NCI-H524 (cell line): Measurements from ENCODE around the gene ING2.
A peak's percentile ranks its signal among the peaks of the same experiment; 100 is the strongest.

Experiments used
- DNase-seq, 2 experiments: peaks; one replicate each; lab custom pipeline; 2025; lab: John Stamatoyannopoulos, UW

ING2 gene

GRCh38 chr4:183499801-183500200 lies 5.1 kb upstream of the ING2 start:
- DNase-seq: no peak

- DNase-seq: peak; percentile 18 to 34
These were observed 1.3 kb upstream of the ING2 start for GRCh38 chr4:183503497-183504063.

GRCh38 chr4:183504064-183504929 lies 561 bp upstream of the ING2 start:
- peak; percentile 77 to 90 for DNase-seq

GRCh38 chr4:183505611-183506388 lies 942 bp downstream of the ING2 start:
- peak; percentile 35 to 52 for DNase-seq

- no peak for DNase-seq
These were observed 1.5 kb downstream of the ING2 start for GRCh38 chr4:183506389-183506735.

- no peak for DNase-seq
These were observed 3.3 kb downstream of the ING2 start for GRCh38 chr4:183507925-183508696.

- DNase-seq: no peak
These were observed 4.0 kb downstream of the ING2 start for GRCh38 chr4:183508697-183509335.

GRCh38 chr4:183515411-183515810 lies 10.6 kb downstream of the ING2 start:
- DNase-seq: no peak

GRCh38 chr4:183517194-183517593 lies 12.3 kb downstream of the ING2 start:
- DNase-seq: no peak

- peak in 1 of 2 experiments; percentile 75 for DNase-seq
These were observed 12.9 kb downstream of the ING2 start for GRCh38 chr4:183517781-183518180.

- peak; percentile 21 to 61 for DNase-seq
These were observed 18.0 kb downstream of the ING2 start for GRCh38 chr4:183522821-183523220.

GRCh38 chr4:183527326-183527725 lies 22.5 kb downstream of the ING2 start:
- DNase-seq: no peak

GRCh38 chr4:183532821-183533220 lies 28.0 kb downstream of the ING2 start:
- no peak for DNase-seq

- no peak for DNase-seq
These were observed 28.8 kb downstream of the ING2 start for GRCh38 chr4:183533698-183534097.

GRCh38 chr4:183540410-183541009 lies 35.7 kb downstream of the ING2 start:
- no peak for DNase-seq

- DNase-seq: peak in 1 of 2 experiments; percentile 7
These were observed 36.3 kb downstream of the ING2 start for GRCh38 chr4:183541010-183541751.

GRCh38 chr4:183541752-183542040 lies 36.8 kb downstream of the ING2 start:
- peak; percentile 39 to 63 for DNase-seq

GRCh38 chr4:183543435-183543834 lies 38.6 kb downstream of the ING2 start:
- no peak for DNase-seq

GRCh38 chr4:183544109-183544508 lies 39.3 kb downstream of the ING2 start:
- DNase-seq: no peak

- no peak for DNase-seq
These were observed 41.5 kb downstream of the ING2 start for GRCh38 chr4:183546376-183546775.

GRCh38 chr4:183548306-183548705 lies 43.4 kb downstream of the ING2 start:
- DNase-seq: no peak
